Ovary (tissue), 3 donors: ENCODE data around the gene VPS11.

Experiments
- POLR2A ChIP-seq: fragments of 450-650 bp; IDR thresholded peaks from one replicate; pipeline ENCODE4 v1.6.1; 2017; ENCODE audit warnings: antibody characterized with exemption, mild to moderate bottlenecking, moderate library complexity
- TF ChIP-seq, protein P1 (sequence below), 3 donors: fragments of 450-650 bp in 2 of 3; fragments of 200-600 bp in 1 of 3; IDR thresholded peaks; one replicate each; pipeline versions ENCODE4 v1.5.1 to v1.8.0; 2016 to 2022; ENCODE audit warnings: antibody characterized with exemption in 3 of 3, mild to moderate bottlenecking in 1 of 3
- donor health status: DM: no; HTN: no; CAD: no.

DNA sequence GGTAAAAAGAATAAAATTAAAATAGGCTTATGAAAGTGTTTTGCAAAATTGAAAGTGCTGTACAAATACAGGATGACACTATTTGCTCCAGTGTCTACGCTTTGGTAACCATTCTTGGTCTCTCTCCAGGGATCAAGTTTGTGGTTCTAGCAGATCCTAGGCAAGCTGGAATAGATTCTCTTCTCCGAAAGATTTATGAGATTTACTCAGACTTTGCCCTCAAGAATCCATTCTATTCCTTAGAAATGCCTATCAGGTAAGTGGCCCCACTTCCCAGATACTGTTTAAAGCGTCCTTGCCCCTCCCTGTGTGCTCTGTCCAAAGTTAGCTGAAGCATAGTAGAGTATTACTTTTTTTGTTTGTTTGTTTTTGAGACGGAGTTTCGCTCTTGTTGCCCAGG is 46.0 kb upstream of the VPS11 start:
- TF ChIP-seq, protein P1, sequence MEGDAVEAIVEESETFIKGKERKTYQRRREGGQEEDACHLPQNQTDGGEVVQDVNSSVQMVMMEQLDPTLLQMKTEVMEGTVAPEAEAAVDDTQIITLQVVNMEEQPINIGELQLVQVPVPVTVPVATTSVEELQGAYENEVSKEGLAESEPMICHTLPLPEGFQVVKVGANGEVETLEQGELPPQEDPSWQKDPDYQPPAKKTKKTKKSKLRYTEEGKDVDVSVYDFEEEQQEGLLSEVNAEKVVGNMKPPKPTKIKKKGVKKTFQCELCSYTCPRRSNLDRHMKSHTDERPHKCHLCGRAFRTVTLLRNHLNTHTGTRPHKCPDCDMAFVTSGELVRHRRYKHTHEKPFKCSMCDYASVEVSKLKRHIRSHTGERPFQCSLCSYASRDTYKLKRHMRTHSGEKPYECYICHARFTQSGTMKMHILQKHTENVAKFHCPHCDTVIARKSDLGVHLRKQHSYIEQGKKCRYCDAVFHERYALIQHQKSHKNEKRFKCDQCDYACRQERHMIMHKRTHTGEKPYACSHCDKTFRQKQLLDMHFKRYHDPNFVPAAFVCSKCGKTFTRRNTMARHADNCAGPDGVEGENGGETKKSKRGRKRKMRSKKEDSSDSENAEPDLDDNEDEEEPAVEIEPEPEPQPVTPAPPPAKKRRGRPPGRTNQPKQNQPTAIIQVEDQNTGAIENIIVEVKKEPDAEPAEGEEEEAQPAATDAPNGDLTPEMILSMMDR (IDR thresholded peaks at IDR 0.05) = no peak
- TF ChIP-seq POLR2A = no peak
